ENCODE measurements around the gene DLX2.

GRCh38 chr2:172105471-172106107 lies 2.9 kb upstream of the DLX2 start:
- no peak for TF ChIP-seq BACH2 (CRISPR knock-in tag; IDR thresholded peaks at IDR 0.05; ENCODE audit: borderline replicate concordance)
- TF ChIP-seq TSHZ2 (CRISPR knock-in tag; IDR thresholded peaks at IDR 0.05), result no peak
- TF ChIP-seq PATZ1 (CRISPR knock-in tag; IDR thresholded peaks at IDR 0.05; ENCODE audit: borderline replicate concordance), result no peak
- no peak for TF ChIP-seq TOX (CRISPR knock-in tag; IDR thresholded peaks at IDR 0.05; ENCODE audit: borderline replicate concordance)
- TF ChIP-seq ARNTL (CRISPR knock-in tag; IDR thresholded peaks at IDR 0.05; ENCODE audit: borderline replicate concordance, low read depth), result no peak
- TF ChIP-seq POU6F1 (CRISPR knock-in tag; IDR thresholded peaks at IDR 0.05; ENCODE audit: borderline replicate concordance, low read depth), result no peak
- no peak for TF ChIP-seq CSDC2 (CRISPR knock-in tag; IDR thresholded peaks at IDR 0.05)
- TF ChIP-seq ZNF70 (CRISPR knock-in tag; IDR thresholded peaks at IDR 0.05), result no peak
- no peak for TF ChIP-seq ZNF8 (CRISPR knock-in tag; IDR thresholded peaks at IDR 0.05)
- no peak for TF ChIP-seq ZFP30 (CRISPR knock-in tag; IDR thresholded peaks at IDR 0.05)
- TF ChIP-seq RARB (CRISPR knock-in tag; IDR thresholded peaks at IDR 0.05), result no peak
